Measurements from ENCODE around the gene MEP1B. TPM values are rescaled to one million over a fixed set of nuclear protein-coding genes. Genes with fewer than 3 reads are reported as not detected.
"Not testable (repeated sequence)": the region's sequence is repeated elsewhere in the genome, so short reads cannot be mapped to it uniquely, and the experiment has no call there.

MEP1B gene
- total RNA-seq, 1 experiment from 2014 or later, result not detected

GRCh38 chr18:32208577-32208976 is 18.7 kb downstream of the MEP1B start:
- no peak for DNase-seq (ENCODE audit: low spot score)

- no peak for DNase-seq (ENCODE audit: low spot score)
Observed at GRCh38 chr18:32209685-32210445, 20.0 kb downstream of the MEP1B start.

GRCh38 chr18:32213693-32214092 is 23.9 kb downstream of the MEP1B start:
- no peak for DNase-seq (ENCODE audit: low spot score)

GRCh38 chr18:32216390-32216789 is 26.6 kb downstream of the MEP1B start:
- no peak for DNase-seq (ENCODE audit: low spot score)

GRCh38 chr18:32219431-32220018 is 29.7 kb downstream of the MEP1B start:
- no peak for DNase-seq (ENCODE audit: low spot score)

- not testable (repeated sequence) for DNase-seq (ENCODE audit: low spot score)
Observed at GRCh38 chr18:32233348-32233747, 43.5 kb downstream of the MEP1B start.

- no peak for DNase-seq (ENCODE audit: low spot score)
Observed at GRCh38 chr18:32237049-32237448, 47.2 kb downstream of the MEP1B start.

- DNase-seq (ENCODE audit: low spot score), result no peak
Observed at GRCh38 chr18:32238635-32239268, 48.9 kb downstream of the MEP1B start.

GRCh38 chr18:32242395-32242794 is 52.6 kb downstream of the MEP1B start:
- no peak for DNase-seq (ENCODE audit: low spot score)

- DNase-seq (ENCODE audit: low spot score), result no peak
Observed at GRCh38 chr18:32243358-32243757, 53.5 kb downstream of the MEP1B start.

- no peak for DNase-seq (ENCODE audit: low spot score)
Observed at GRCh38 chr18:32244881-32245280, 55.0 kb downstream of the MEP1B start.

- no peak for DNase-seq (ENCODE audit: low spot score)
Observed at GRCh38 chr18:32249147-32249929, 59.5 kb downstream of the MEP1B start.

GRCh38 chr18:32251466-32251865 is 61.6 kb downstream of the MEP1B start:
- no peak for DNase-seq (ENCODE audit: low spot score)

GRCh38 chr18:32252141-32252860 is 62.5 kb downstream of the MEP1B start:
- no peak for DNase-seq (ENCODE audit: low spot score)

- DNase-seq (ENCODE audit: low spot score), result no peak
Observed at GRCh38 chr18:32255570-32255969, 65.7 kb downstream of the MEP1B start.

- DNase-seq (ENCODE audit: low spot score), result no peak
Observed at GRCh38 chr18:32257084-32257785, 67.4 kb downstream of the MEP1B start.

- DNase-seq (ENCODE audit: low spot score), result no peak
Observed at GRCh38 chr18:32258148-32258547, 68.3 kb downstream of the MEP1B start.

GRCh38 chr18:32258558-32259204 is 68.8 kb downstream of the MEP1B start:
- DNase-seq (ENCODE audit: low spot score), result no peak

GRCh38 chr18:32259553-32259952 is 69.7 kb downstream of the MEP1B start:
- DNase-seq (ENCODE audit: low spot score), result no peak

GRCh38 chr18:32261003-32261402 is 71.2 kb downstream of the MEP1B start:
- no peak for DNase-seq (ENCODE audit: low spot score)

All from H4 (cell line).